Activated T-cell treated with anti-CD3 and anti-CD28 coated beads, Interleukin-2, amount 50 U/mL, for 72 hours (primary cell): ENCODE measurements around the gene TNFRSF13B. TPM values are rescaled to one million over a fixed set of nuclear protein-coding genes. Genes with fewer than 3 reads are reported as not detected.
"Not testable (repeated sequence)": the region's sequence is repeated elsewhere in the genome, so short reads cannot be mapped to it uniquely, and the experiment has no call there.

Experiments
- ATAC-seq, 2 donors: fragments of 150-1000 bp; cut with Tn5 transposase; replicated peaks in 1 of 2; 2 replicates each; pipeline ENCODE4 v1.10.0; 2021; ENCODE audit warnings: moderate library complexity in 2 of 2, mild to moderate bottlenecking in 1 of 2
- DNase-seq, 2 donors: peaks; one replicate each; pipeline ENCODE4 v3.0.0; 2021 to 2022; ENCODE audit warnings: mixed read lengths in 1 of 2
- H3K27ac Mint-ChIP-seq: one replicate; pipeline ENCODE4 v1.8.0; 2022; ENCODE audit warnings: mild to moderate bottlenecking, moderate library complexity, mixed read lengths
- H3K27me3 Mint-ChIP-seq: one replicate; pipeline ENCODE4 v1.8.0; 2022; ENCODE audit warnings: low read depth, mixed read lengths
- H3K36me3 Mint-ChIP-seq, 2 donors: one replicate each; pipeline ENCODE4 v1.8.0; 2022; ENCODE audit warnings: mixed read lengths in 2 of 2, mild to moderate bottlenecking in 1 of 2; ENCODE audit not compliant: insufficient read depth in 2 of 2
- H3K4me1 Mint-ChIP-seq: one replicate; pipeline ENCODE4 v1.8.0; 2022; ENCODE audit warnings: low read depth, mixed read lengths
- H3K4me3 Mint-ChIP-seq, 2 donors: one replicate each; pipeline ENCODE4 v1.8.0; 2022; ENCODE audit warnings: mild to moderate bottlenecking in 2 of 2, mixed read lengths in 2 of 2, moderate library complexity in 2 of 2
- H3K9me3 Mint-ChIP-seq, 2 donors: one replicate each; pipeline ENCODE4 v1.8.0; 2022; ENCODE audit warnings: mixed read lengths in 2 of 2
- total RNA-seq, 2 donors: library from RNA; stranded (reverse); gene quantifications; one replicate each; pipeline ENCODE4 v1.2.3, GENCODE V29; 2022

The TNFRSF13B gene
- total RNA-seq, 2 donors from 2014 or later = not detected

- peaks cover 5% of the 10 kb centered on the region for H3K4me1 Mint-ChIP-seq
- H3K9me3 Mint-ChIP-seq = no peaks in the 10 kb centered on the region
- no peak overlapping the region for H3K4me3 Mint-ChIP-seq
- DNase-seq (no peak), ATAC-seq (no peak)
- no peaks in the 10 kb centered on the region for H3K36me3 Mint-ChIP-seq
- no peak overlapping the region for H3K27ac Mint-ChIP-seq
- peaks cover 11% of the 10 kb centered on the region for H3K27me3 Mint-ChIP-seq
Measured at GRCh38 chr17:16973760-16974540, 2.0 kb upstream of the TNFRSF13B start.

DNA sequence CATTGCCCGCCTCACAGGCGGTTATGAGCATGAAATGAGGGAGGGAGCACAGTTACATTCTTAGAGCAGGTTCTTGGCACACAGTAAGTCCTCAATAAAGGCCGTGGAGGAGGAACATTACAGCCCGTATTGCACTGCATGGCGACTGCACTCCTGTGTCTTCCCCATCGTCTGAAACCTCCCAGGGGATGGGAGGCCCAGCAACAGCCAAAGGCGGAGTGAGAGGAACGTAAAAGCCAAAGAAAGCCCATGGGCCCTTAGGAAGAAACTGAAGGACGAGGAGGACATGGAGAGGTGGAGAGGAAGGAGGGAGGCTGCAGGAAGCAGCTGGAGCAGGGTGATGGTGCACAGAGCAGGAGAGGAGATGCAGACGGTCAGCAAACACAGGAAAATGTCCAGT, 1.1 kb upstream of the TNFRSF13B start:
- H3K27ac Mint-ChIP-seq, H3K4me3 Mint-ChIP-seq, DNase-seq, ATAC-seq, H3K9me3 Mint-ChIP-seq, H3K36me3 Mint-ChIP-seq, H3K4me1 Mint-ChIP-seq: not testable (repeated sequence)
- H3K27me3 Mint-ChIP-seq = peaks cover 19% of the 10 kb centered on the region

GRCh38 chr17:16972346-16972745, 428 bp upstream of the TNFRSF13B start:
- no peaks in the 10 kb centered on the region for H3K9me3 Mint-ChIP-seq
- H3K27me3 Mint-ChIP-seq = peaks cover 20% of the 10 kb centered on the region
- H3K36me3 Mint-ChIP-seq = no peaks in the 10 kb centered on the region
- DNase-seq (no peak), ATAC-seq (no peak)
- H3K27ac Mint-ChIP-seq = no peak overlapping the region
- H3K4me3 Mint-ChIP-seq = no peak overlapping the region
- peaks cover 5% of the 10 kb centered on the region for H3K4me1 Mint-ChIP-seq

GRCh38 chr17:16969931-16970906, 1.7 kb downstream of the TNFRSF13B start:
- H3K4me3 Mint-ChIP-seq = no peak overlapping the region
- H3K27me3 Mint-ChIP-seq = peaks cover 20% of the 10 kb centered on the region

GRCh38 chr17:16968786-16969185, 3.1 kb downstream of the TNFRSF13B start:
- no peak for ATAC-seq
- H3K36me3 Mint-ChIP-seq = no peaks in the 10 kb centered on the region
- H3K4me1 Mint-ChIP-seq = no peaks in the 10 kb centered on the region
- no peak overlapping the region for H3K4me3 Mint-ChIP-seq
- no peak overlapping the region for H3K27ac Mint-ChIP-seq
- no peaks in the 10 kb centered on the region for H3K9me3 Mint-ChIP-seq
- H3K27me3 Mint-ChIP-seq = peaks cover 20% of the 10 kb centered on the region
- DNase-seq = no peak

More at GRCh38 chr17:16969931-16970906, 1.7 kb downstream of the TNFRSF13B start:
- H3K4me1 Mint-ChIP-seq = no peaks in the 10 kb centered on the region
- H3K9me3 Mint-ChIP-seq = no peaks in the 10 kb centered on the region
- no peak for ATAC-seq
- no peak overlapping the region for H3K27ac Mint-ChIP-seq
- DNase-seq = no peak
- no peaks in the 10 kb centered on the region for H3K36me3 Mint-ChIP-seq

GRCh38 chr17:16962804-16963203, 9.1 kb downstream of the TNFRSF13B start:
- Mint-ChIP-seq H3K4me3 (no peak overlapping the region), H3K4me1 (no peaks in the 10 kb centered on the region), H3K27ac (no peak overlapping the region), H3K36me3 (no peaks in the 10 kb centered on the region), H3K9me3 (peaks cover 0 to 5% of the 10 kb centered on the region in 2 donors), H3K27me3 (peaks cover 7% of the 10 kb centered on the region)
- no peak for DNase-seq
- no peak for ATAC-seq

DNA sequence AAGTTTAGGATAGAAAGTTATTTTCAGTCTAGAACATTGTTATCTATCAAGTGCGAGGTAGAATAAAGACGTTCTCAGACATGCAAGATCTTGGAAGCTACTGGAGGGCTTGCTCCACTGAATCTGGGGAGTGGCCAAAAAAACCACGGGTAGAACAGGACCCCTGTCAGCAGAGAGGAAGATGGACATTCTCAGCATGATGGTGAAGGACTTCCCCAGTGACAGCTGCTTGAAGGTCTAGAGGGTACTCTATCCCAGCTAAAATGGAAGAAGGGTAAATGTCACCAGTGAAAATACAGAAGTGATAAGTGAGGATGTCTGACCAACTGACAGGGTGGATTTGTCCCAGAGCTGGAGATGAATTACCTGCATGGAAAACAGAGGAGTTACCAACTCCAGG, 10.1 kb downstream of the TNFRSF13B start:
- Mint-ChIP-seq H3K4me3 (no peak overlapping the region), H3K4me1 (no peaks in the 10 kb centered on the region), H3K27ac (no peak overlapping the region), H3K9me3 (peaks cover 0 to 5% of the 10 kb centered on the region in 2 donors), H3K27me3 (peaks cover 13% of the 10 kb centered on the region), H3K36me3 (no peaks in the 10 kb centered on the region)
- DNase-seq = no peak
- ATAC-seq = no peak

GRCh38 chr17:16961022-16961421, 10.9 kb downstream of the TNFRSF13B start:
- H3K4me1 Mint-ChIP-seq, ATAC-seq, H3K4me3 Mint-ChIP-seq, DNase-seq, H3K27ac Mint-ChIP-seq, H3K9me3 Mint-ChIP-seq, H3K36me3 Mint-ChIP-seq: not testable (repeated sequence)
- peaks cover 21% of the 10 kb centered on the region for H3K27me3 Mint-ChIP-seq

DNA sequence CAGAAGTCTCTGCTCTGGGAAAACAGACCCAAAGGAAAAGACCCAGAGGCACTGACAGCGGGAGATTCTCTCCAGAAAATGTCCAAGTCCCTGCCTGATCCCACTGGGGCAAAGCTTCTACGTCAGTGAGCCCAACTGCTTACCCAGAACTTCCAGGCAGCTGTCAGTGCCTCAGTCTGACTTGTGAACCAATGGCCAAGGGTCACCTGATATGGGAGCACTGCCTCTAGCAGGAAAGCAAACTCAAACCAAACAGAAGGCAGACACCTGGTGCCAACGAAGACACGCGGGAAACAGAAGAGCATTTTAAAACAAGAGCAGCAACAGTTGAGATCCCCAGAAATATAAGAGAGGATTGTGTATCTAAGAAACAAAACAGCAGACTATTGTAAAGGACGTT, 16.9 kb downstream of the TNFRSF13B start:
- H3K4me3 Mint-ChIP-seq, ATAC-seq: not testable (repeated sequence)

DNA sequence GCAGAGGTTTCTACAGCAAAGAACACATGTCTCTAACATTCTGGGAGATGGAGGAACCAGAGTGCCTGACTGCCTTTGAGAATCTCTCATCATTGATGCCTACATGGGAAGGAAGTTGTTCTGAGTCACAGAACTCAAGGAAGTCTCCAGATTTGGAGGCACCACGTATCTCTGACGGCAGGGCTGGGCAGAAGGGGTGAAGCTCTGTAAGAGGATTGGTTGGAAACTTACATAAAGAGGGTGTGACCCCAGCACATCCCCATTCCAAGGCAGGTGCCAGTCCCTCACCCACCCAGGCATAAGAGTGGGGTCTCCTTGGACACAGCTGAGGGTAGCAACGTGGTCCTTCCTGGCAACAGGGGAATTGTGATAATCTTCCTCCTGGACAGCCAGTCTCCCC, 17.4 kb downstream of the TNFRSF13B start:
- H3K27me3 Mint-ChIP-seq = peaks cover 27% of the 10 kb centered on the region

More for the DNA sequence above, 16.9 kb downstream of the TNFRSF13B start:
- not testable (repeated sequence) for DNase-seq, H3K9me3 Mint-ChIP-seq, H3K27ac Mint-ChIP-seq, H3K4me1 Mint-ChIP-seq, H3K36me3 Mint-ChIP-seq
- peaks cover 28% of the 10 kb centered on the region for H3K27me3 Mint-ChIP-seq

DNA sequence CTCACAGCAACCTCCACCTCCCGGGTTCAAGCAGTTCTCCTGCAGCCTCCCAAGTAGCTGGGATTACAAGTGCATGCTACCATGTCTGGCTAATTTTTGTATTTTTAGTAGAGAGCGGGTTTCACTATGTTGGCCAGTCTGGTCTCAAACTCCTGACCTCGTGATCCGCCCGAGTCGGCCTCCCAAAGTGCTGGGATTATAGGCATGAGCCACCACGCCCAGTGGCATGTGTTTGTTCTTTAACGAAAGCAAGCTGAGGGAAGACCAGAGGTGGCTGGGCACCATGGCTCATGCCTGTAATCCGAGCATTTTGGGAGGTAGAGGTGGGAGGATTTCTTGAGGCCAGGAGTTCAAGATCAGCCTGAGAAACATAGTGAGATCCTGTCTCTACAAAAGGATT, 18.1 kb downstream of the TNFRSF13B start:
- H3K9me3 Mint-ChIP-seq = peaks cover 2 to 3% of the 10 kb centered on the region in 2 donors
- no peak overlapping the region for H3K27ac Mint-ChIP-seq
- DNase-seq (no peak), ATAC-seq (no peak)
- no peaks in the 10 kb centered on the region for H3K4me1 Mint-ChIP-seq
- peaks cover 21% of the 10 kb centered on the region for H3K27me3 Mint-ChIP-seq
- H3K36me3 Mint-ChIP-seq = peaks cover 0 to 3% of the 10 kb centered on the region in 2 donors
- H3K4me3 Mint-ChIP-seq = no peak overlapping the region

More for the DNA sequence above, 17.4 kb downstream of the TNFRSF13B start:
- Mint-ChIP-seq H3K9me3 (peaks cover 0 to 2% of the 10 kb centered on the region in 2 donors), H3K4me3 (no peak overlapping the region), H3K36me3 (no peaks in the 10 kb centered on the region), H3K4me1 (no peaks in the 10 kb centered on the region), H3K27ac (no peak overlapping the region)
- DNase-seq (no peak), ATAC-seq (no peak)

DNA sequence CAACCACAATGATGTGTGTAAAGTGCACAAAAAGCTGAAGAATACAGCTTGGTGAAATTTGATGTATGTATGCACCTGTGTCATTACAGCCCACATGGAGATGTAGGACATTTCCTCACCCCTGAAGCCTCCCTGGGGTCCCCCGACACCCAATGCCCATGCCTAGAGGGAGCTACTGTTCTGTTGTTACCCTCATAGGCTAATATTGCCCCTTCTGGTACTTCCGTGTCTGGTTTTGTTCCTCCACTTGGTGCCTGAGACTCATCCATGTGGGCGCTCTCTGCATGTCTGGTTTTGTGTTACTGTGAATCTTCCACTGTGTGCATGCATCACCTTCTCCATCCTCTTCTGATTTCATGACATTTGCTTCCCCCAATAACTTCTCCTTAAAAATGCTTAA, 18.6 kb downstream of the TNFRSF13B start:
- no peak for ATAC-seq
- DNase-seq = no peak
- Mint-ChIP-seq H3K9me3 (peaks cover 5% of the 10 kb centered on the region in 2 donors), H3K27ac (no peak overlapping the region), H3K4me1 (no peaks in the 10 kb centered on the region), H3K27me3 (peaks cover 21% of the 10 kb centered on the region), H3K36me3 (peaks cover 0 to 6% of the 10 kb centered on the region in 2 donors), H3K4me3 (no peak overlapping the region)

DNA sequence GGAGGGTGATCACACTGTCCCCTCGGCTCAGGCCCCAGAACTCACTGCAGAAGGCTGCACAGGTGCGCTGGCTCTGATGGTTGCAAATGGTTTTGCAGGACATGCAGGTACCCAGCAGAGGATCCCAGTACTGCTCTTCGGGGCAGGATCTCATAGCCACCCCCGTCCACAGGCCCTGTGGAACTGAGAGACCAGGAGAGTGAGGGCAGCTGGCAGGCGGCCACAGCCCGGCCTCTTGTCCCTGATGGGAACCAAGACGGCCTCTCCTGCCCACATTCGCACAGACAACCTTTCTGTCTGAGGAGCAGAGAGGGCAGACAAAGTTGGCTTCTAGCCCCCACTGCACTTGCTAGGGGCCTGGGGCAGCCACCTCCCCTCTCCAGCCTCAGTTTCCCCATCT, 19.5 kb downstream of the TNFRSF13B start:
- no peak for DNase-seq
- H3K9me3 Mint-ChIP-seq = peaks cover 5% of the 10 kb centered on the region in 2 donors
- no peak for ATAC-seq
- H3K4me1 Mint-ChIP-seq = no peaks in the 10 kb centered on the region
- H3K27me3 Mint-ChIP-seq = peaks cover 21% of the 10 kb centered on the region
- H3K36me3 Mint-ChIP-seq = peaks cover 0 to 6% of the 10 kb centered on the region in 2 donors
- no peak overlapping the region for H3K27ac Mint-ChIP-seq
- H3K4me3 Mint-ChIP-seq = no peak overlapping the region
